ENCODE measurements around the gene RPL35. TPM values are rescaled to one million over a fixed set of nuclear protein-coding genes. Genes with fewer than 3 reads are reported as not detected.
A peak's percentile ranks its signal among the peaks of the same experiment; 100 is the strongest.

The RPL35 gene
- total and polyA plus RNA-seq, 2 donors (not counting 1 experiment from before 2014, with no cell fraction given), result 1,593 to 1,957 TPM

- no peak for TF ChIP-seq EZH2 (IDR thresholded peaks at IDR 0.05; ENCODE audit: low read length, missing control alignments)
- TF ChIP-seq, protein P1, sequence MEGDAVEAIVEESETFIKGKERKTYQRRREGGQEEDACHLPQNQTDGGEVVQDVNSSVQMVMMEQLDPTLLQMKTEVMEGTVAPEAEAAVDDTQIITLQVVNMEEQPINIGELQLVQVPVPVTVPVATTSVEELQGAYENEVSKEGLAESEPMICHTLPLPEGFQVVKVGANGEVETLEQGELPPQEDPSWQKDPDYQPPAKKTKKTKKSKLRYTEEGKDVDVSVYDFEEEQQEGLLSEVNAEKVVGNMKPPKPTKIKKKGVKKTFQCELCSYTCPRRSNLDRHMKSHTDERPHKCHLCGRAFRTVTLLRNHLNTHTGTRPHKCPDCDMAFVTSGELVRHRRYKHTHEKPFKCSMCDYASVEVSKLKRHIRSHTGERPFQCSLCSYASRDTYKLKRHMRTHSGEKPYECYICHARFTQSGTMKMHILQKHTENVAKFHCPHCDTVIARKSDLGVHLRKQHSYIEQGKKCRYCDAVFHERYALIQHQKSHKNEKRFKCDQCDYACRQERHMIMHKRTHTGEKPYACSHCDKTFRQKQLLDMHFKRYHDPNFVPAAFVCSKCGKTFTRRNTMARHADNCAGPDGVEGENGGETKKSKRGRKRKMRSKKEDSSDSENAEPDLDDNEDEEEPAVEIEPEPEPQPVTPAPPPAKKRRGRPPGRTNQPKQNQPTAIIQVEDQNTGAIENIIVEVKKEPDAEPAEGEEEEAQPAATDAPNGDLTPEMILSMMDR (conservative IDR thresholded peaks at IDR 0.05 in 1 of 2, IDR thresholded peaks at IDR 0.05 in 1 of 2; ENCODE audit: low read depth in 1 of 2, low read length in 2 of 2), result no peak
- Histone ChIP-seq H3K27ac (ENCODE audit: insufficient read depth, low read length) (no peak overlapping the region), H3K4me1 (ENCODE audit: control insufficient read depth, extremely low read depth, insufficient read depth, low read length) (no peaks in the 10 kb centered on the region), H4K20me1 (ENCODE audit: control insufficient read depth, extremely low read depth, insufficient read depth, low read length) (no peaks in the 10 kb centered on the region), H3K9ac (ENCODE audit: insufficient read depth, low read length) (no peak overlapping the region), H3K9me3 (ENCODE audit: control insufficient read depth, insufficient read depth, low read depth, low read length) (no peaks in the 10 kb centered on the region), H3K36me3 (ENCODE audit: control insufficient read depth, insufficient read depth, low read length) (no peaks in the 10 kb centered on the region), H3K79me2 (ENCODE audit: control insufficient read depth, insufficient read depth, low read length) (no peaks in the 10 kb centered on the region), H2AFZ (ENCODE audit: low read length) (no peak overlapping the region), H3K4me3 (replicated peaks in 1 of 4; ENCODE audit: control extremely low read depth in 1 of 4, insufficient read depth in 1 of 4, low read depth in 3 of 4, low read length in 4 of 4) (no peak overlapping the region), H3K27me3 (ENCODE audit: control insufficient read depth, insufficient read depth, low read length) (no peaks in the 10 kb centered on the region), H3K4me2 (ENCODE audit: extremely low read depth, insufficient read depth, low read length) (no peak overlapping the region)
- no peak for DNase-seq (ENCODE audit: low read depth in 2 of 2)
These were observed 18.2 kb downstream of the RPL35 start for GRCh38 chr9:124843456-124844034.

GRCh38 chr9:124841075-124841821 is 20.5 kb downstream of the RPL35 start:
- Histone ChIP-seq H3K79me2 (ENCODE audit: control insufficient read depth, insufficient read depth, low read length) (no peaks in the 10 kb centered on the region), H3K4me1 (ENCODE audit: control insufficient read depth, extremely low read depth, insufficient read depth, low read length) (no peaks in the 10 kb centered on the region), H3K4me2 (ENCODE audit: extremely low read depth, insufficient read depth, low read length) (no peak overlapping the region), H3K27me3 (ENCODE audit: control insufficient read depth, insufficient read depth, low read length) (no peaks in the 10 kb centered on the region), H3K27ac (ENCODE audit: insufficient read depth, low read length) (no peak overlapping the region), H3K9ac (ENCODE audit: insufficient read depth, low read length) (no peak overlapping the region), H4K20me1 (ENCODE audit: control insufficient read depth, extremely low read depth, insufficient read depth, low read length) (no peaks in the 10 kb centered on the region), H3K9me3 (ENCODE audit: control insufficient read depth, insufficient read depth, low read depth, low read length) (no peaks in the 10 kb centered on the region), H3K4me3 (replicated peaks in 1 of 4; ENCODE audit: control extremely low read depth in 1 of 4, insufficient read depth in 1 of 4, low read depth in 3 of 4, low read length in 4 of 4) (no peak overlapping the region), H2AFZ (ENCODE audit: low read length) (no peak overlapping the region), H3K36me3 (ENCODE audit: control insufficient read depth, insufficient read depth, low read length) (no peaks in the 10 kb centered on the region)
- TF ChIP-seq EZH2 (IDR thresholded peaks at IDR 0.05; ENCODE audit: low read length, missing control alignments), result no peak
- TF ChIP-seq, protein P1 (conservative IDR thresholded peaks at IDR 0.05 in 1 of 2, IDR thresholded peaks at IDR 0.05 in 1 of 2; ENCODE audit: low read depth in 1 of 2, low read length in 2 of 2), result no peak
- DNase-seq (ENCODE audit: low read depth in 2 of 2), result no peak

DNA sequence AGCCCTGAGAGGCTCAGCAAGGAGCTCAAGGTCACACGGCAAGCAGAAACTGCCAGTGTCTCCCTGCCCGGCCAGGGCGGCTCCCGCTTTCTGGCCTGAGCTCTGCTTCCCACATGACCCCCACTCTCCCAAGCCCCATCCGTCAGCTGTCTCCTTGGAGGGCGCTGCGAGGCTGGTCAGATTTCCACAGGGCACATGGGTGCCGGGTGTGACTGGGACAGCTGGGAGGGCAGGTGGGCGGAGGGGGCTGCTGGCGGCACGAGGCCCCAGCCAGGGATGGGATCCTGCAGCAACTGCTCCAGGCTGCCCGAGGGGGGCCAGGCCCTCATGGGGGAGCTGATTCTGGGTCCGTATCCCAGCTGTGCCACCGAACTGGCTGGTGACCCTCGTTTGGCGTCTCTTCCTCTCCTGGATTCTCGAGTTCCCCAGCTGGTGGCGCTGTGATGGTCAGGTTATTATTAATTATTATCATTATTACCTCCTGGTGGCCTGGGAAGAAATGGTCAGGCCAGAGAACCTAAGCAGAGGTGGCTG is 21.4 kb downstream of the RPL35 start:
- Histone ChIP-seq H3K9me3 (ENCODE audit: control insufficient read depth, insufficient read depth, low read depth, low read length) (no peaks in the 10 kb centered on the region), H3K4me2 (ENCODE audit: extremely low read depth, insufficient read depth, low read length) (no peak overlapping the region), H3K36me3 (ENCODE audit: control insufficient read depth, insufficient read depth, low read length) (no peaks in the 10 kb centered on the region), H3K27ac (ENCODE audit: insufficient read depth, low read length) (no peak overlapping the region), H3K4me3 (replicated peaks in 1 of 4; ENCODE audit: control extremely low read depth in 1 of 4, insufficient read depth in 1 of 4, low read depth in 3 of 4, low read length in 4 of 4) (no peak overlapping the region), H4K20me1 (ENCODE audit: control insufficient read depth, extremely low read depth, insufficient read depth, low read length) (no peaks in the 10 kb centered on the region), H3K27me3 (ENCODE audit: control insufficient read depth, insufficient read depth, low read length) (no peaks in the 10 kb centered on the region), H3K4me1 (ENCODE audit: control insufficient read depth, extremely low read depth, insufficient read depth, low read length) (peaks cover 2% of the 10 kb centered on the region), H3K79me2 (ENCODE audit: control insufficient read depth, insufficient read depth, low read length) (no peaks in the 10 kb centered on the region), H2AFZ (ENCODE audit: low read length) (no peak overlapping the region), H3K9ac (ENCODE audit: insufficient read depth, low read length) (no peak overlapping the region)
- no peak for DNase-seq (ENCODE audit: low read depth in 2 of 2)
- TF ChIP-seq EZH2 (IDR thresholded peaks at IDR 0.05; ENCODE audit: low read length, missing control alignments), result no peak
- TF ChIP-seq, protein P1 (conservative IDR thresholded peaks at IDR 0.05 in 1 of 2, IDR thresholded peaks at IDR 0.05 in 1 of 2; ENCODE audit: low read depth in 1 of 2, low read length in 2 of 2), result peak in 1 of 2 donors; percentile 43
